Stomach (tissue), 9 donors: ENCODE data around the gene DCP1A. TPM values are rescaled to one million over a fixed set of nuclear protein-coding genes. Genes with fewer than 3 reads are reported as not detected.

Source experiments
- DNase-seq, 2 donors: peaks; one replicate each; pipeline versions ENCODE4 v3.0.0 to v3.0.0-alpha.2; 2013 to 2019
- H3K27ac ChIP-seq, 5 donors: fragments of 200-600 bp in 4 of 5; sonication (generic) in 4 of 5; one replicate each; pipeline ENCODE4 v1.5.1; 2013 to 2019; ENCODE audit warnings: mild to moderate bottlenecking in 1 of 5, moderate library complexity in 1 of 5
- H3K27me3 ChIP-seq, 3 donors: fragments of 200-600 bp; sonication (generic); one replicate each; pipeline ENCODE4 v1.5.1; 2017 to 2019; ENCODE audit warnings: mixed run types in 1 of 3
- H3K36me3 ChIP-seq, 4 donors: fragments of 200-600 bp; sonication (generic); 1 replicate in 3 of 4; 2 replicates in 1 of 4; pipeline ENCODE4 v1.5.1; 2016 to 2019
- H3K4me1 ChIP-seq, 4 donors: fragments of 200-600 bp; sonication (generic); one replicate each; pipeline ENCODE4 v1.5.1; 2016 to 2019
- H3K4me3 ChIP-seq, 4 donors: fragments of 200-600 bp; sonication (generic) in 3 of 4; one replicate each; pipeline ENCODE4 v1.5.1; 2016 to 2019; ENCODE audit warnings: mild to moderate bottlenecking in 1 of 4
- H3K9me3 ChIP-seq, 4 donors: fragments of 200-600 bp; sonication (generic); one replicate each; pipeline ENCODE4 v1.5.1; 2016 to 2019
- EP300 ChIP-seq: sonication (generic); formaldehyde crosslinking; IDR thresholded peaks from one replicate; pipeline ENCODE4 v1.6.1; 2017; ENCODE audit warnings: antibody characterized with exemption
- POLR2A ChIP-seq, 4 donors: fragments of 450-650 bp; IDR thresholded peaks; one replicate each; pipeline ENCODE4 v1.6.1; 2016; ENCODE audit warnings: antibody characterized with exemption in 4 of 4, control low read depth in 2 of 4, mild to moderate bottlenecking in 1 of 4, moderate library complexity in 1 of 4
- POLR2AphosphoS5 ChIP-seq, 3 donors: sonication (generic); formaldehyde crosslinking; IDR thresholded peaks; one replicate each; pipeline ENCODE4 v1.6.1; 2016; ENCODE audit warnings: antibody characterized with exemption in 3 of 3
- WGBS, 5 donors: extraction: QIAGEN DNeasy Blood & Tissue Kit in 3 of 5; methylation state at CpG; one replicate each; pipeline versions ENCODE4 v1.1.5 to v1.1.7; 2013 to 2018; 5-methylcytosine and 5-hydroxymethylcytosine counted together
- intact Hi-C: fragments of 100-400 bp; cut with DNase I; formaldehyde crosslinking; loops from one replicate; pipeline ENCODE4 v1.15.1; 2023; ENCODE audit warnings: low total_unique reads
- polyA plus RNA-seq, 3 donors: library from polyadenylated mRNA; stranded (reverse); fragments of 200-250 nt; gene quantifications; one replicate each; pipeline ENCODE4 v1.2.3, GENCODE V29; 2013
- total RNA-seq, 5 donors: library from RNA; depleted of rRNA; stranded (reverse); fragments of >200 nt; gene quantifications; one replicate each; pipeline versions ENCODE4 v1.1.0 to v1.2.3, GENCODE V29; 2014 to 2016
- TF ChIP-seq, protein P1 (sequence below), 7 experiments: fragments of 450-650 bp in 4 of 7; fragments of 200-600 bp in 3 of 7; sonication (generic) in 3 of 7; IDR thresholded peaks; one replicate each; pipeline ENCODE4 v1.5.1; 2016 to 2019; ENCODE audit warnings: antibody characterized with exemption in 7 of 7, control low read depth in 2 of 7, mild to moderate bottlenecking in 1 of 7
- donor health status: healthy with polysubstance abuse.
- donor health status: Bipolar disorder and iron deficiency.
- donor health status: healthy.

The DCP1A gene
- total and polyA plus RNA-seq, 8 donors = 4.5 to 20.6 (median 11.2) TPM

- 20 to 50% (median 31%) methylated on average over 5 of the region's 5 CpGs for WGBS, 5 donors
- Histone ChIP-seq H3K27me3 (no peaks in the 10 kb centered on the region), H3K36me3 (peaks cover 0 to 38% (median 25%) of the 10 kb centered on the region in 4 donors), H3K4me1 (peaks cover 6 to 53% (median 28%) of the 10 kb centered on the region in 4 donors), H3K27ac (no peak overlapping the region), H3K4me3 (no peak overlapping the region), H3K9me3 (no peaks in the 10 kb centered on the region)
- intact Hi-C loops = no loop called here
- DNase-seq = no peak
- TF ChIP-seq POLR2AphosphoS5 (IDR thresholded peaks at IDR 0.05) (no peak), POLR2A (IDR thresholded peaks at IDR 0.05) (no peak), EP300 (no peak)
- TF ChIP-seq, protein P1, sequence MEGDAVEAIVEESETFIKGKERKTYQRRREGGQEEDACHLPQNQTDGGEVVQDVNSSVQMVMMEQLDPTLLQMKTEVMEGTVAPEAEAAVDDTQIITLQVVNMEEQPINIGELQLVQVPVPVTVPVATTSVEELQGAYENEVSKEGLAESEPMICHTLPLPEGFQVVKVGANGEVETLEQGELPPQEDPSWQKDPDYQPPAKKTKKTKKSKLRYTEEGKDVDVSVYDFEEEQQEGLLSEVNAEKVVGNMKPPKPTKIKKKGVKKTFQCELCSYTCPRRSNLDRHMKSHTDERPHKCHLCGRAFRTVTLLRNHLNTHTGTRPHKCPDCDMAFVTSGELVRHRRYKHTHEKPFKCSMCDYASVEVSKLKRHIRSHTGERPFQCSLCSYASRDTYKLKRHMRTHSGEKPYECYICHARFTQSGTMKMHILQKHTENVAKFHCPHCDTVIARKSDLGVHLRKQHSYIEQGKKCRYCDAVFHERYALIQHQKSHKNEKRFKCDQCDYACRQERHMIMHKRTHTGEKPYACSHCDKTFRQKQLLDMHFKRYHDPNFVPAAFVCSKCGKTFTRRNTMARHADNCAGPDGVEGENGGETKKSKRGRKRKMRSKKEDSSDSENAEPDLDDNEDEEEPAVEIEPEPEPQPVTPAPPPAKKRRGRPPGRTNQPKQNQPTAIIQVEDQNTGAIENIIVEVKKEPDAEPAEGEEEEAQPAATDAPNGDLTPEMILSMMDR (IDR thresholded peaks at IDR 0.05) = no peak
Measured at GRCh38 chr3:53324105-53324504, 23.2 kb downstream of the DCP1A start.

DNA sequence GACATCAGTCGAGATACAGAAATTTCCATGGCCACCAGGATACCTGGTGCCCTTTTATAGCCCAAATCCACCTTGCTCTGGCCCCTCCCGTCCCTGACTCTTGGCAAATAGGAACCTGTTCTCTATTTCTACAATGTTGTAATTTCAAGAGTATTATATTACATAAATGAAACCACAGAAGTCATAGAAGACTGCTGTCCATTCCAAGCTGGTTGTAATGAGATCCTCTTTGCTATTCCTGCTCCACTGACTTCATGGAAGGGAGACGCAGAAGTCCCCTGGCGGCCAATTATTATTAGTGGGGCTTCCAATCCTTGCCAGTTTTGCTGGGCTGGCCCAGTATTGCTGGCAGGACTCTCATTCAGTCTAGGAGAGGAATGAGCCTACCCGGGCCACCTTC lies 26.6 kb downstream of the DCP1A start:
- Histone ChIP-seq H3K27ac (no peak overlapping the region), H3K9me3 (no peaks in the 10 kb centered on the region), H3K36me3 (peaks cover 8 to 45% (median 40%) of the 10 kb centered on the region in 4 donors), H3K27me3 (no peaks in the 10 kb centered on the region), H3K4me1 (peaks cover 0 to 38% (median 21%) of the 10 kb centered on the region in 4 donors), H3K4me3 (no peak overlapping the region)
- no peak for DNase-seq
- intact Hi-C loops = no loop called here
- 83 to 96% (median 90%) methylated on average over 5 of the region's 5 CpGs for WGBS, 5 donors
- TF ChIP-seq POLR2A (IDR thresholded peaks at IDR 0.05) = no peak
- TF ChIP-seq, protein P1 (IDR thresholded peaks at IDR 0.05) = no peak
- TF ChIP-seq POLR2AphosphoS5 (IDR thresholded peaks at IDR 0.05) = no peak
- TF ChIP-seq EP300 = no peak

DNA sequence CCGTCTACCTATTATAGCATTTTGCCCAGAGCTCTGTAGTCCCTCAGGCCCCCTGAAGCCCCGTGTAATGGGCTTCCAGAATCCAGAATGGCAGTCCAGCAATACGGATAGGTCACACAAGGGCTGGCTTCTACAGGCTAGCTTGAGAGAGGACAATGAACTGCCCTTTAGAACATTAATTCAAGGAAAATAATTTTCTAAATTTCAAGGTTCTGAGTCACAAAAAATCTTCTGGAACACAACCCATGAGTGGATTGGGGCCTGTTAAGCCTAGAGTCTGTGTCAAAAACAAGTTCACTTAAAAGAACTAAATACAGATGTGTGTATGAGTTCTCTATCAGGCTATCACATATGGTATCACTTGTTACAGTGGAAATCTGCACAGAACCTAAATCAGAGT lies 28.8 kb downstream of the DCP1A start:
- intact Hi-C loops = no loop called here
- H3K27me3 ChIP-seq = no peaks in the 10 kb centered on the region
- WGBS, 5 donors = 67 to 96% (median 88%) methylated on average over 3 of the region's 3 CpGs
- H3K4me1 ChIP-seq = peaks cover 0 to 27% (median 8%) of the 10 kb centered on the region in 4 donors
- no peak for DNase-seq
- H3K4me3 ChIP-seq = no peak overlapping the region
- H3K9me3 ChIP-seq = no peaks in the 10 kb centered on the region
- TF ChIP-seq, protein P1 (IDR thresholded peaks at IDR 0.05) = no peak
- peaks cover 8 to 51% (median 43%) of the 10 kb centered on the region in 4 donors for H3K36me3 ChIP-seq
- no peak overlapping the region for H3K27ac ChIP-seq

DNA sequence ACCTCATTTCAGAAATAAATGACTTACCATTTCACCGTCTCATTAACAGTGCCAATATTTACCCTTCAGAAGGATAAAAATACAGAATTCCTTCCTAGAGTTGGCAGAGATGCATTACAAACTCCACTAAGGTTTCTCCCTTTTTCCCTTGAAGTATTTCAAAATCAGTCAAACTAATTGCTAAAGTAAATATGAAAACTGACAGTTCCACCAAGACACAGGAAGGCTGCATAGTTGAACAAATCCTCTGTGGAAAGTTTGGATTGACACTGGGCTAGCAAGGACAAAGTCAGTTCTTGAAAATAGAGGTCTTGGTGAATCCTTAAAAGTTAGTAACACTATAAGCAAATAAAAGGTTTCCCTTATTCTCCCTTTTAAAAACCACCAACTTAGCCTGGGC lies 34.5 kb downstream of the DCP1A start:
- Histone ChIP-seq H3K9me3 (no peaks in the 10 kb centered on the region), H3K4me1 (peaks cover 0 to 5% (median 0%) of the 10 kb centered on the region in 4 donors), H3K27ac (no peak overlapping the region), H3K36me3 (peaks cover 16 to 81% (median 64%) of the 10 kb centered on the region in 4 donors), H3K27me3 (no peaks in the 10 kb centered on the region), H3K4me3 (no peak overlapping the region)
- TF ChIP-seq, protein P1 (IDR thresholded peaks at IDR 0.05) = no peak
- TF ChIP-seq POLR2AphosphoS5 (IDR thresholded peaks at IDR 0.05) = no peak
- TF ChIP-seq POLR2A (IDR thresholded peaks at IDR 0.05) = no peak
- TF ChIP-seq EP300 = no peak
- DNase-seq = no peak
- 30 to 60% (median 32%) methylated on average over 1 of the region's 1 CpG for WGBS, 5 donors
- intact Hi-C loops = no loop called here
